HG03342 (cell line): ENCODE measurements around the gene C1QBP.
"Not testable (repeated sequence)": the region's sequence is repeated elsewhere in the genome, so short reads cannot be mapped to it uniquely, and the experiment has no call there.

Experiments used
- ATAC-seq: cut with Tn5 transposase; IDR thresholded peaks from one replicate; pipeline ENCODE4 v1.9.1; 2021; ENCODE audit warnings: mild to moderate bottlenecking, moderate library complexity; ENCODE audit not compliant: unreplicated experiment

C1QBP gene, protein sequence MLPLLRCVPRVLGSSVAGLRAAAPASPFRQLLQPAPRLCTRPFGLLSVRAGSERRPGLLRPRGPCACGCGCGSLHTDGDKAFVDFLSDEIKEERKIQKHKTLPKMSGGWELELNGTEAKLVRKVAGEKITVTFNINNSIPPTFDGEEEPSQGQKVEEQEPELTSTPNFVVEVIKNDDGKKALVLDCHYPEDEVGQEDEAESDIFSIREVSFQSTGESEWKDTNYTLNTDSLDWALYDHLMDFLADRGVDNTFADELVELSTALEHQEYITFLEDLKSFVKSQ

DNA sequence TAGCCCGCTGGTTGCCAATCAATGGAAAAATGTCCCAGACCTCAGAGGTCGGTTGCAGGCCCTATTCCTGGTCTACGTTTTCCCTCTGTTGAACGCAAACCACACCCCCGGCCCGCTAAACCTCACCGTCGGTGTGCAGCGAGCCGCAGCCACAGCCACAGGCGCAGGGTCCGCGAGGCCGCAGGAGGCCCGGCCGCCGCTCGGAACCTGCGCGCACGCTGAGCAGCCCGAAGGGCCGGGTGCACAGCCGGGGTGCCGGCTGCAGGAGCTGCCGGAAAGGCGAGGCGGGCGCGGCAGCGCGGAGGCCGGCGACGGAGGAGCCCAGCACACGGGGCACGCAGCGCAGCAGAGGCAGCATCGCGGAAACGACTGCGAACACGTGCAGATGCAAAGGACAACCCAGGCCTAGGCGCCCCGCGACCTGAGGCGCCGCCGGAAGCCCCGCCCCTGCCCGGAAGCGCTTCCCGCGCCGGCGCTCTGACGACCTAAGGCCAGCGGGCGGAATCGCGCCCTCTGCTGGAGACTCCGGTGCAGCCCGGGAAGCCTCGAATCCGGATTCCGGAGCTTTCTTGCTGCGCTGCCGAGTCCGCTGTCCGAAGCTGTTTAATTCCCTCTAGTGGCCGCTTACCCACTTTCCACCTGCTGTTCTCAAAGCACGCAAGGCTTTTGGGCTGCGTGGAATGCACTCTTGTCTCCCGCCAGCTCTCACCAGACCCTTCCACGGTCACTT, at the start of gene C1QBP:
C1QBP (minus strand) TSS at position 440 of the 730 bp plus-strand sequence; CDS start at position 358, 82 bp downstream.
- ATAC-seq, result peak; percentile 78

DNA sequence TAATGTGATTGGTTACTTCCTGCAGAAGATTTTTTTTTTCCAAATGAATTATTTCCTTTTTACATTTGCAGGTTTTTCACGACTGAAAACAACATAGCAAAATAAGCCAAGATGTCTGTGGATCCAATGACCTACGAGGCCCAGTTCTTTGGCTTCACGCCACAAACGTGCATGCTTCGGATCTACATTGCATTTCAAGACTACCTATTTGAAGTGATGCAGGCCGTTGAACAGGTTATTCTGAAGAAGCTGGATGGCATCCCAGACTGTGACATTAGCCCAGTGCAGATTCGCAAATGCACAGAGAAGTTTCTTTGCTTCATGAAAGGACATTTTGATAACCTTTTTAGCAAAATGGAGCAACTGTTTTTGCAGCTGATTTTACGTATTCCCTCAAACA, 49.8 kb upstream of the C1QBP start:
- ATAC-seq, result no peak

DNA sequence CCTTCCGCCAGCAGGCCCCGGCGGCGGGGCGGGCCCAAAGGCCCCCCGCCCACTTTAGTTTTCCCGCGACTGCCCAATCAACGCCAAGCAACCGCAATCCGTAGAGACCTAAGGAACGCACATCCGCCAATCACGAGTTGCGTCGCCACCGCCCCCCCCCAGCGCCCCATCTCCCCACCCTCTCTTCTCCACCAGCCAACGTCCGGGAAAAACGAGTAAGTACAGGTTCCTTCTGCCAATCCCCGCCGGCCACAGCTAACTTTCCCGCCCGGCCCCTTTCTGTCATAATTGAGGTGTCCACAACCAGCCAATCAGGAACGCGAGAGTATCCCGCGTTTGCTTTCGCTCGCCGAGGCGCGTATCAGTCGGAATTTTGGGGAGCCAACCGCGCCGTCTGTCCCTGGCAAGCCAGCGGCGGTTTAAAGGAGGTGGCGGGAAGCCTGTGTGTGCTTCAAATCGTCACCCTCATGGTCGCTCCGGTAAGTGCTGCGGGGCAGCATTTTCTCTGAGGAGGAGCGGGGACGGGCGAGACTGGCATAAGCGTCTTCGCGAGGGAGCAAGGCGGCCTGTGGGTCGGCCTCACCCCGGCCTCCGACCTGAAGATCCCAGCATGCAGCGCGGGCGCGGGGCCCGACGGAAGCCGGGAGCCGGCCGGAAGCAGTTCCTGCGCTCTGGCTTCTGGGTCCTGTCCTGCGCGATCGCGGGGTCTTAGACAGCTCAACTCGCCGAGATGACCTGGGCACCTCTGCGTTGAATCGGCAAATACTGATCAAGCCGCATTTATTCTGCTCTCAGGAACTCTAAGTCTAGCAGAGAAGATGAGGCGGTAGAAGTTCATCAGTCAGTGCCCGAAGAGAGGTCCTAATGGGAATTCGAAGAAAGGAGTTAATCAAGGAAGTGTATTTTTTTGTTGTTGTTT, 47.5 kb upstream of the C1QBP start, which contains the start of gene MIS12:
MIS12 (plus strand) TSS at position 361 of the 919 bp plus-strand sequence. CDS start 2,297 bp downstream, outside the sequence.
- peak; percentile 78 for ATAC-seq

DNA sequence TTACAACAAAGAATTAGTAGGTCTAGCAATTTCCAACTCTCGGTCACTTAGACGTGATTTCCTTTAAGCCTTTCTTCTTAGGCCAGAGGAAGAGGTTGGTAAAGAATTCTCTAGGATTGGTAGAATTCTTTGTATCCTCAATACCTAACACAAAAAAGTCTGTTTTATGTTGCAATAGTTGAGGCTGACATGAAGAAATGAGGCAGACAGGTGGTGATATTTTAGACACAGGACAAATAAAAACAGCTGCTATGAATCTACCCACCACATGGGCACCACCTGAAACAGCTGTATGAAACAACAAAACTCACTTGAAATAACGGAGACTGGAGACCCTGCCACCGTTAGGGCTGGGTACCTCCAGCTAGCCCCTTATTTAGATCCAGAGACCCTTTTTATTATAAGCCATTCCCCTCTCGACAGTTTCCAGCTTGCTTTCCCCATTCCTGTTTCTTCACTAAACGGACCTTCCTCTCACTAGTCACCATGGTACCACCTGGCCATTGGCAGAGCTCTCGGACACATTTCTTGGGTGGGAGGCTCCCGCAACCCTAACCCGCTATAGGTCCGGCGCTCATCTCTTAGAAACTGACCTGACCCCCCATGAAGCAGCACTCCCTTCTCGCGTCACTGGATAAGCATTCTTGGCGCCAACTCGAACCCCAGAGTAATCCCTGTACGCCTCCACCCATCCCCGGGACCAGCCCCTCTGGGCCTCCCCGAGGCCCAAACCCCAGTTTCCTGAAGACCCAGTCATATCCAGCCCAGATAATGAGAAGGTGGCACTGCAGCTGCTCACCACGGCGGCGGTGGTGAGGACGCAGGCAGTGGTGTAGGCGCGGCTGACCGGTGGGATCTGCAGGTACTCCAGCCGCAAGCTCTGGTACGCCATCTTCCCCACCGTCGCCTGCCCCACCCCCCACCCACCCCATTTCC, 46.6 kb upstream of the C1QBP start, which contains the start of gene DERL2:
DERL2 (minus strand) TSS at position 909 of the 936 bp plus-strand sequence; CDS start at position 892, 17 bp downstream.
- peak; percentile 28 for ATAC-seq

DNA sequence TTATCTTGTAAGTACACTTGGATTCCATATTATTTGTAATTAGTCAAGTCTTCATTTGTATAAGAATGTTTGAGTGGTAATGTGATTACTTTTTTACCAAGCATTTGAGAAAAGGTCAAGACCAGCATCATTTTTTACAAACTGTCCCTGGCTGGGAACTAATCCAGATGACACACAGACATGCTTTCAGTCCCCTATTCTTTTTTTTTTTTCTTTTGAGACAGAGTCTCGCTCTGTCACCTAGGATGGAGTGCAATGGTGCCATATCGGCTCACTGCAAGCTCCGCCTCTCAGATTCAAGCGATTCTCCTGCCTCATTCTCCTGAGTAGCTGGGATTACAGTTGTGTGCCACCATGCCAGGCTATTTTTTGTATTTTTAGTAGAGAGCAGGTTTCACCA, 42.5 kb upstream of the C1QBP start:
- ATAC-seq, result no peak

DNA sequence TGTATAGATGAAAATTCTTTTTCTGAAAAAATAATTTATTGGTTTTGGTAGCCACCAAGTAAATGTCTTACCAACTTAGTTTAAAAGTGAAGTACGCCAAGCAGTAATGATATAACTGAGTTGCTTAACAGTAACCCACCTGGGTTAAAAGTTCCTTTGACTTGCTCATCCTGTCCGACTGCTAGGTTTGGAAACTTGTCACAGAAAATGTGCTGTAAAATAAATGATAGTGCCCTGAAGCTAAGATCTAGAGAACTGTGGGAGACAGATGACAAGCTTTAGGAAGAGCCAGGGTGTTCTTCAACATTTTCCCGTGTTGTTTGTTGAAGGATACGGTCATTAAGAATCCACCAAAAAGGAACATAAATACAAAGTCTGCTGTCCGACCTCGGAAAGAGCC, 42.0 kb upstream of the C1QBP start:
- no peak for ATAC-seq

DNA sequence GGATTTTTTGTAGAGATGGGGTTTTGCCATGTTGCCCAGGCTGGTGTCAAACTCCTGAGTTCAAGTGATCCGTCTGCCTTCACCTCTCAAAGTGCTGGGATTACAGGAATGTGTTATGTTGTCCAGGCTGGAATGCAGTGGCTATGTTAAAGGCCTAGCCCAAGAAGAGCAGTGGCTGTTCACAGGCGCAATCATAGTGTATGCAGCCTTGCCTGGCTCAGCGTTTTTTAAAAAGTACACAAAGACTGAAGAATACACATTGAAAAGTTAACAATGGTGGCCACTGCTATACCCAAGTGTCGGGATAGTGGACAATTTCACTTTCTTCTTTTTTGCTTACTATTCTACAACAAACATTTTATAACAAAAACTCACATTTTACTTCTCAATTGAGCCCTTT, 40.0 kb upstream of the C1QBP start:
- no peak for ATAC-seq

DNA sequence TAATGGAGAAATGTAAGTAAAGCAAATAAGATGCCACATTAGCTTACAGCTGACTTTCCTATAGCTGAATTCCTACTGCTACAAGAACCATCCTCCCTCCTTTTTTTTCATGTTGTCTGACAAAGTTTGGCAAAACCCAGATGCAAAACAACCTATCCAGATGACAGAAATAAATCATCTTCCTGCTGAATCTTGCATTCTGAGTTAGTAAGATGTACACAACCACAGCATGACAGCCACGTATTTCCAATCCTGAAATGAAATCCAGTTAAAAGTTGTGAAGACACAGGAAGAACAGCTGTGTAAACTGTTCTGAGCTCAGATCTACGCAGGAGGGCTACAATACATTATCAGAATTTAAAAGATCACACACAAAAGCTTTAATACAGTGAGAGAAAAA, 35.0 kb upstream of the C1QBP start:
- no peak for ATAC-seq

DNA sequence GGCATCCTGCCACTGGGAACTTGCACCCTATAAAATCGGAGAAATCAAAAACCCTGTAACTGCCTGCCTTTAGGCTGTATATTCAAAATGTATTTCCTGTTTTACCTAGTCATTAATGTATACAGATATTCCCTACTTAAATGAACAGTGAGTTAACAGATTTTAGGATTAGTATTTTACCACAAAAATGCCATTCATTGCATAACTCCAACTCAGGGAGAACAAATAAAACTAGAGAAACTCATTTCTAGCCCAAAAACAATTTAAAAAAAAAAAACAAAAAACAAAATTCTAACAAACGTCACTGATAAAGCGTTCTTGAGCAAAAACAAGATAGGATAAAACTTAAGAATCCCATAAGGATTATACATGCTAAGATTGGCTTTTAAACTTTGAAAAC, 33.6 kb upstream of the C1QBP start:
- ATAC-seq, result no peak

DNA sequence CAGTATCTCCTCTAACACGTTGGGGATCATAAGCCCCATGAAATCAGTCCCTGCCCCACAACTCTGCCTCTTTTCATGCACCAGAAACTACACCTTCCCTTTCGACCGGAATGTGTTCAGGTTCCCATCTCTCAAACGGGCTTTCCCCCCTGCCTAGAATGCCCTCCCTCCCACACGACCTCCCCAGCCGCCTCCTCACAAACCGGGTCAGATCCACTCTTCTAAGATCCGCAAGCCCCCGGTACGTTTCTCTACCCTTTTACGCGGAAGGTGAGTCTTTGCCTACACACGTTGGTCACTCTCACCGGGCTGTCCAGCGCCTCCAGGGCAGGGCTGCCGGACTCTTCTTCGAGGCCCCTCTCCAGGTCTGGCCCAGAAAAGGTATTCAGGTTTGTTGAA, 29.1 kb upstream of the C1QBP start:
- ATAC-seq, result peak; percentile 6

DNA sequence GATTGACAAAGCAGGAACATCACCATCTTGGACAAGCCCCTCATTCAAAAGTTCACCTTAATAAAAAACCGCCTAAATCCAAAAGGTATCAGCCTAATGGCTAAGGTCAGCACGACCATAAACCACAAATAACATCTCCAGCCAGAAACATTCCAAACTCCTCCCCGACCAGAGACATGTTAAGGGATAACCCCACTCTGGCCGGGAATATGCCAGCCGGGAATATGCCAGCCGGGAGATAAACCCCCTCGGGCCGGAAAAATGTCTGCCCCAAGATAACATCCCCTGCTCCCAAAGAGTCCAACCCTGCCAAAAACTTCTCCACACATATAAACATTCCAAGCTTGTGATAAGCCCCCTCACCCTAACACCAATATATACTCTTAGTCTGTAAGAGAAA, 28.5 kb upstream of the C1QBP start:
- ATAC-seq, result no peak

DNA sequence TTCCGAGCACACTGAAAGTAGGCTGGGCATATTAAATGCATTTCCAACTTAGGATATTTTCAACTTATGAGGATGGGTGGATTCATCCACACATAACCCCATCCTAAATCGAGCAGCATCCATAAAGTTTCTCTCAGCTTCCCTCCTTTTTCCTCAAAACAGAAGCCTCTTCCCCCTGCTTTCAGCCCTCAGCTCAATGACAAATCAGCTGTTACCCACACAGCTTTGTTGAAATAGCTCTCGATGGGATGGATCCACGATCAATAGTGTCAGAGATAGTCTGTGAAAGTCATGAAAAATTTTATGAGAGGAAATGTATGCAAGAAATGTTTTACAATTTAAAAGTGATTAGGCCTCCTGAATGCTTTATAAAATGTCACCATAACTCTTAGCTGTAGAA, 27.3 kb upstream of the C1QBP start:
- no peak for ATAC-seq

DNA sequence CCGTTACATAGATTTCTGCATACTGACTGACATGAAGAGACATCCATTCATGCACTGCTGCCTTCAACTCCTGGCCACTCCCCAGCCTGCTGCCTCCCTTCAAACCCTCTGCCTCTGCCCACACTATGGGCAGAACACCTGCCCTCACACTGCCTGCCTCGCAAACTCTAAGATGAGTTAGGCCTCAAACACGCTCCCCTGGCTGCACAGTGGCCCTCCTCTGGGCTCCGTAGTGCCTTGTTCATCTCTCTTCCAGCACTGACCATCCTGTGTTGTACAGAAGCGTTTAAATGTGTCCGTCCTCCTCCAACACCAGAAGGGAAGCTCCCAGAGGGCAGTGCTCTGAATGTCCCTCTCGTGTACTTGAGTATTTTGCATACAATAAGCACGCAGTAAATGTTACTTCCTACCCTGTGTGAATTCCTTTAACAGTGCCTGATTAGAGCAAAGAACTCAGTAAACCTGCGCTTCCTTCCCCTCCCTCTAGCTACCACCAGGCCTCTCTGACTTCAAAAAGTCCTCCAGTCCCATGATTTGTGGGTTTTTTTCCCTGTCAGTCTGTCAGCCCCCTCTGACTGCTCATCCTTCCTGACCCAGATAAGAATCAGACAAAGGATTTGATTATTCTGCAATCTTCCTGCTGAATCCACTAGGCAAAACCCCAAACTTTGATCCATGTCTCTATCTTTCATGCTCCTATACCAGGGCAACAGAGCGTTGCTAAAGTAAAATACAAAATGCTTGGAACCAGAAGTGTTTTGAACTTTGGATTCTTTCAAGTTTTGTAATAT, 26.0 kb upstream of the C1QBP start:
- no peak for ATAC-seq

DNA sequence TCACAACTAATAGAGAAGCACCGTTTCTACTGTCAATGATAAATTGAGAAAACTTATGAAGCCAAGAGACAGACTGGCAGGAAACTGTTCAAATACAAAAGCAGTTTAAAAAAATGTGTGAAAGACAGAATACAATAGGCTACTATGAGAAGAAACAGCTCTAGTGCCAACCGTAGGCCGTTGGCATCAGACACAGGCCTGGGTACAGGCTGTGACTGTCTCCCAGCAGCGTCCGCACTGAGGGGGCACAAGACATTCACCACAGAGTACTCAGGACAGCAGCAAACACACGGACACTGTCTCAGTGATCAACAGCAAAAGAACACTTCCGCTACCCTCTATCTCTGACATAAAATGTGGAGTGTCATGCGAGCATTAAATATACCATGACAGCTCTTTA, 7.8 kb upstream of the C1QBP start:
- no peak for ATAC-seq

DNA sequence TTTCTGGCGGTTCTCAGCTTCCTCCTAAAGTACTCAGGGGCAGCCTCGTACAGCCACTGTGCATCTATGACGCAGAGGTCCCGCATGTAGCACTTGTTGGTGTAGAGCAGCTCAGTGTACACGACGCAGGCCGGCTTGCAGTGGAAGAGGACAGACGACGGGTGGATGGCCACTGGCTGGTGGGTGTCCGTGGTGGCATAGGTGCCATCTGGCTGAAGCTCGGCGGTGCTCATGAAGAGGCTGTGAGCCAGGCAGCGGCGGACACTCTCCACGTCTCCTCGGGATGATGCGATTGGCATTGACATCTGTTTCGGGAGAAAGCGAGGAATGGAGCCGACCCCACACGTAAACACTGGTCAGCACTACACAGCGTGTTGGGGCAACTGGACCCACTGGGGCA, 5.3 kb upstream of the C1QBP start:
- no peak for ATAC-seq

DNA sequence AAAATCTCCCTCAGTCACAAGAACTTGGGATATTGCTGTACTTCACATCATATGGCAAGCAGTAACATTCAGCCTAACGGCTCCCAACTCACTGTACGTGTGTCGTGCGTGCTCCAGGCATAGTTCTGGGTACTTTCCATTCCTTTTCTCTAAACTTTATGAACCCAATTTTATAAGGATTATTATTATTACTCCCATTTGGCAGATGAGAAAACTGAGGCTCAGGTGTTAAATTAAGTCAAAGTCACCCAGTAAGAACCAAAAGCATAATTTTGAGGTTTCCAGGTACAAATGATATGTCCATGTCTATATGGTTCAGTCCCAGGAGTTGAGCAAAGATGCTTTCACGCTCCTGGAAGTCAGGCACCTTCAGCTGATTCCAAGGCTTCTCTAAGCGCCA, 4.8 kb upstream of the C1QBP start:
- no peak for ATAC-seq

DNA sequence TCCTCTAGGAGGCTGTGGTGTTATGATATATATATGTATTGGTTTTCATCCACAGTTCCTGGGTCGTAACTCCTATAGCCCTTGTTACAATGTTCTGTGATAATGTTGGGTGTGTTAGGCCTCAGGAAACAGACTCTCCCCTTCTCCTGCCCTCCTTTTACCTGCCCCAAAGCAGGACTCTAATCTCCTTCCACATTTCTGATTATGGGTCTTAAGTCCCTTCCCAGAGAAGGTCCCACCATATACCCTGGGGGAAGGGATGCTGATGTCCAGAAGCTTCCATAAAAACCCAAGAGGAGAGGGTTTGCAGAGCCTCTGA, 450 bp upstream of the C1QBP start:
- no peak for ATAC-seq

DNA sequence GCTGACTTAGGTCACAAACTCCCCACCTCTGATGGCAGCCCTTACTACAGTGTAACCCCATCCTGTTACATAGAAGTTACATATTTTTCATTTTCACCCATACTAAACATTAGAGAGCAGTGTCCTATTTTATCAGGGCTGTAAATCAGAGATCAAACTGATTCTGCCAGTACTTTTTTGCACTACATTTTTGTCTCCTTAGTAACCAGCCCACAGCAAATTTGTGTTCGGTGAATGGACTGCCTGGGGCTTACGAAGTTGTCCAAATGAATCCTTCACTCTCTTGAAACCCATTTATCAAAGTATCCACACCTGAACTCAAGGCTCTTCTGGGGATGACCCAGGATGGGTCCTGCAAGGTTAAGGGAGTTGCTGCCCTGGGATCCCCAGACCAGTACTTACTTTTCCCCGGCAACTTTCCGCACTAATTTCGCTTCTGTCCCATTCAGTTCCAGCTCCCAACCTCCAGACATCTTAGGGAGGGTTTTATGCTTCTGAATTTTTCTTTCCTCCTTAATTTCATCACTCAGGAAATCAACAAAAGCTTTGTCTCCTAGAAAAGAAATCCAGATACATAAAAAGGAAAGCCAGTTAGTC, 1.1 kb downstream of the C1QBP start:
- ATAC-seq, result no peak

DNA sequence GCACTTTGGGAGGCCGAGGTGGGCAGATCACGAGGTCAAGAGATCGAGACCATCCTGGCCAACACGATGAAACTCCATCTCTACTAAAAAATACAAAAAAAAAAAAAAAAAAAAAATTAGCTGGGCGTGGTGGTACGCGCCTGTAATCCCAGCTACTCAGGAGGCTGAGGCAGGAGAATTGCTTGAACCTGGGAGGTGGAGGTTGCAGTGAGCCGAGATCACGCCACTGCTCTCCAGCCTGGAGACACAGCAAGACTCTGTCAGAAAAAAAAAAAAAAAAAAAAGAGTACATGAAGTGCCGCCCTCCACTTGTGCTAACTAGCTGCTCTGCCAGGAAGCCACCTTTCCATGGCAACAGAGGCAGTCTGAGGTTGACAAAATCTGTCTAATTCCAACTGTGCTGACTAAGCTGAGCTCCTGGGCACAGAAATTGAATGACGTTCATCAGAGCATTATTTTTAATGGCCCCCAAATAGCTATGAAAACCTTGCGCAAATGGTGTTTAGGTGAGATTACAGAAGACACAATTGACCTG, 3.1 kb downstream of the C1QBP start:
- ATAC-seq, result not testable (repeated sequence)
